Osteocyte (in vitro differentiated cells): ENCODE data around the gene GGT6. TPM values are rescaled to one million over a fixed set of nuclear protein-coding genes. Genes with fewer than 3 reads are reported as not detected.
"Not testable (repeated sequence)": the region's sequence is repeated elsewhere in the genome, so short reads cannot be mapped to it uniquely, and the experiment has no call there.

Source experiments
- DNase-seq: peaks from one replicate; pipeline ENCODE4 v3.0.0; 2021; ENCODE audit warnings: mixed read lengths; ENCODE audit not compliant: unreplicated experiment; ENCODE audit errors: extremely low spot score
- H3K27ac Mint-ChIP-seq: one replicate; pipeline ENCODE4 v1.8.0; 2021; ENCODE audit warnings: mild to moderate bottlenecking, mixed read lengths; ENCODE audit not compliant: unreplicated experiment
- H3K27me3 Mint-ChIP-seq: one replicate; pipeline ENCODE4 v1.8.0; 2021; ENCODE audit warnings: mixed read lengths; ENCODE audit not compliant: unreplicated experiment
- H3K36me3 Mint-ChIP-seq: one replicate; pipeline ENCODE4 v1.8.0; 2021; ENCODE audit warnings: mixed read lengths; ENCODE audit not compliant: unreplicated experiment
- H3K4me1 Mint-ChIP-seq: one replicate; pipeline ENCODE4 v1.8.0; 2021; ENCODE audit warnings: mixed read lengths; ENCODE audit not compliant: unreplicated experiment
- H3K4me3 Mint-ChIP-seq: one replicate; pipeline ENCODE4 v1.8.0; 2021; ENCODE audit warnings: mild to moderate bottlenecking, moderate library complexity, mixed read lengths; ENCODE audit not compliant: unreplicated experiment
- H3K9me3 Mint-ChIP-seq: one replicate; pipeline ENCODE4 v1.8.0; 2021; ENCODE audit warnings: mixed read lengths; ENCODE audit not compliant: unreplicated experiment
- CTCF ChIP-seq: fragments of 200-600 bp; sonication (generic); IDR thresholded peaks from 2 replicates; pipeline ENCODE4 v1.5.0; 2021; ENCODE audit warnings: antibody characterized with exemption, mild to moderate bottlenecking, moderate library complexity
- total RNA-seq: library from RNA; stranded (reverse); gene quantifications from 2 replicates; pipeline ENCODE4 v1.2.1, GENCODE V29; 2021

GGT6 gene
- total RNA-seq, 1 donor from 2014 or later, result not detected

- peaks cover 30% of the 10 kb centered on the region for H3K27me3 Mint-ChIP-seq
- H3K9me3 Mint-ChIP-seq, result no peaks in the 10 kb centered on the region
- no peak for DNase-seq
- no peak overlapping the region for H3K27ac Mint-ChIP-seq
- no peaks in the 10 kb centered on the region for H3K36me3 Mint-ChIP-seq
- H3K4me3 Mint-ChIP-seq, result no peak overlapping the region
- no peak for TF ChIP-seq CTCF
- peaks cover 13% of the 10 kb centered on the region for H3K4me1 Mint-ChIP-seq
Observed at GRCh38 chr17:4590981-4591453, 30.6 kb upstream of the GGT6 start.

- H3K27me3 Mint-ChIP-seq, result peaks cover 38% of the 10 kb centered on the region
Observed at GRCh38 chr17:4590042-4590441, 29.7 kb upstream of the GGT6 start.

GRCh38 chr17:4588898-4589625, 28.7 kb upstream of the GGT6 start:
- H3K4me1 Mint-ChIP-seq, result peaks cover 17% of the 10 kb centered on the region
- no peak for TF ChIP-seq CTCF
- H3K27me3 Mint-ChIP-seq, result peaks cover 38% of the 10 kb centered on the region
- no peak overlapping the region for H3K4me3 Mint-ChIP-seq
- no peak for DNase-seq
- no peak overlapping the region for H3K27ac Mint-ChIP-seq
- no peaks in the 10 kb centered on the region for H3K9me3 Mint-ChIP-seq
- no peaks in the 10 kb centered on the region for H3K36me3 Mint-ChIP-seq

More at GRCh38 chr17:4590042-4590441, 29.7 kb upstream of the GGT6 start:
- not testable (repeated sequence) for H3K36me3 Mint-ChIP-seq, H3K27ac Mint-ChIP-seq, H3K9me3 Mint-ChIP-seq, H3K4me3 Mint-ChIP-seq, DNase-seq
- H3K4me1 Mint-ChIP-seq, result peaks cover 16% of the 10 kb centered on the region

- H3K4me3 Mint-ChIP-seq, result no peak overlapping the region
- no peaks in the 10 kb centered on the region for H3K36me3 Mint-ChIP-seq
- peaks cover 20% of the 10 kb centered on the region for H3K4me1 Mint-ChIP-seq
- DNase-seq, result no peak
- H3K27me3 Mint-ChIP-seq, result peaks cover 44% of the 10 kb centered on the region
- no peaks in the 10 kb centered on the region for H3K9me3 Mint-ChIP-seq
- H3K27ac Mint-ChIP-seq, result no peak overlapping the region
- TF ChIP-seq CTCF, result no peak
Observed at GRCh38 chr17:4588391-4588790, 28.0 kb upstream of the GGT6 start.

- DNase-seq, result no peak
- H3K36me3 Mint-ChIP-seq, result no peaks in the 10 kb centered on the region
- H3K27ac Mint-ChIP-seq, result no peak overlapping the region
- no peak overlapping the region for H3K4me3 Mint-ChIP-seq
- peaks cover 19% of the 10 kb centered on the region for H3K4me1 Mint-ChIP-seq
- no peak for TF ChIP-seq CTCF
- H3K9me3 Mint-ChIP-seq, result no peaks in the 10 kb centered on the region
- peaks cover 50% of the 10 kb centered on the region for H3K27me3 Mint-ChIP-seq
Observed at GRCh38 chr17:4587803-4588202, 27.4 kb upstream of the GGT6 start.
